GM19452 (cell line): ENCODE data around the gene UNC5A.
"Not testable (repeated sequence)": the region's sequence is repeated elsewhere in the genome, so short reads cannot be mapped to it uniquely, and the experiment has no call there.

Experiments used
- ATAC-seq: cut with Tn5 transposase; IDR thresholded peaks from one replicate; pipeline ENCODE4 v1.9.1; 2021; ENCODE audit not compliant: unreplicated experiment

The UNC5A gene

GRCh38 chr5:176861276-176861675 lies 50.9 kb downstream of the UNC5A start:
- no peak for ATAC-seq

GRCh38 chr5:176862330-176862995 lies 52.1 kb downstream of the UNC5A start:
- ATAC-seq, result no peak

- ATAC-seq, result no peak
Observed at GRCh38 chr5:176863041-176863764, 52.8 kb downstream of the UNC5A start.

GRCh38 chr5:176863765-176864098 lies 53.4 kb downstream of the UNC5A start:
- no peak for ATAC-seq

- ATAC-seq, result no peak
Observed at GRCh38 chr5:176864755-176865154, 54.4 kb downstream of the UNC5A start.

DNA sequence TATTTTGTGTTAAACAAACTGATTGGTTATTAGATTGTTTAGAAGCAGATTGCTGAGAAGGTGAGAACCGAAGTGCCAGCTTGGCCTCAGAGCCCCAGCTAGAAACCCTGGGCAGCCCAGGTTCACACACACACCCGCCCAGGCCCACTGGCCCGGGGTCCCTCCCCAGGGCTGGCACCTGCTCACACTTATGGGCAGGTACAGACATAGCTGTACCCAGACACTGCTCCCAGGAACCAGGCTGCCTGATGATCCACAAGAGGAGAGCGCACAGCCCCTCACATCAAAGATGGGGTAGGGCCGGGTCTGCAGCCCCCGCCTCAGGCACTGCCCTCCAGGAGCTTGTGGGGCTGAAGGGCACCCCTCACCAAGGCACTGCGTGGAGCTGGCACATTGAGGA lies 55.6 kb downstream of the UNC5A start:
- ATAC-seq, result no peak

- ATAC-seq, result no peak
Observed at GRCh38 chr5:176866707-176867310, 56.5 kb downstream of the UNC5A start.

GRCh38 chr5:176868126-176868525 lies 57.8 kb downstream of the UNC5A start:
- no peak for ATAC-seq

DNA sequence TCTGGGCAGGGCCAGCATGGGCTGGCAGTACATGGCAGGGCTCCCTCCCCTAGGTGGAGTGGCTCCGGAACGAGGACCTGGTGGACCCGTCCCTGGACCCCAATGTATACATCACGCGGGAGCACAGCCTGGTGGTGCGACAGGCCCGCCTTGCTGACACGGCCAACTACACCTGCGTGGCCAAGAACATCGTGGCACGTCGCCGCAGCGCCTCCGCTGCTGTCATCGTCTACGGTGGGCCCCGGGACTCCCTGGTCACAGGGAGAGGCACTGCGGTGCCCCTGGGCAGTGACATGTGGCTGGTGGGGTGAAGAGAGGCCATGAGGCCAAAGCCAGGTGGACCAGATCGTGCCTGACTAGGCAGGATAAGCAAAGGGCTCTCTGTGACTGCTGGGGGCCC lies 58.4 kb downstream of the UNC5A start:
- no peak for ATAC-seq

DNA sequence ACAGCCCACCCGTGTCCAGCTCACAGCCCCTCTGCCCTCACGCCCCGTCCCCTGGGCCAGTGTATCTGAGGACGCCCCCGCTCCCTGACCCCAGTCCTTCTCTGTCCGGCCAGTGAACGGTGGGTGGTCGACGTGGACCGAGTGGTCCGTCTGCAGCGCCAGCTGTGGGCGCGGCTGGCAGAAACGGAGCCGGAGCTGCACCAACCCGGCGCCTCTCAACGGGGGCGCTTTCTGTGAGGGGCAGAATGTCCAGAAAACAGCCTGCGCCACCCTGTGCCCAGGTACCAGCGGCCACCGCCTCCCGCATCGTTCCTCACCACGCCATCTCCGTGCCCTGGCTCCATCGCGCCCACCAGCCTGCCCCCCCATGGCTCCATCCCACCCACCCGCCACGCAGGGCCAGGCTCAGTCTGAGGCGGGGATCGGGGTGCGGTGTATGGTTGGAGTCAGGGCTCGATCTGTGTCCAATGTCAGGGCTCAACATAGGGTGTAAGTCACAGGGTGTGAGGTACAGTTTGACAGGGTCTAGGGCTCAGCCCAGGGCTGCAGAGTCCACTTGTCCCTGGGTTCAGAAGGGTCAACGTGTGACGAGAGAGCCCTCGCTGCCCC lies 59.2 kb downstream of the UNC5A start:
- ATAC-seq, result no peak

DNA sequence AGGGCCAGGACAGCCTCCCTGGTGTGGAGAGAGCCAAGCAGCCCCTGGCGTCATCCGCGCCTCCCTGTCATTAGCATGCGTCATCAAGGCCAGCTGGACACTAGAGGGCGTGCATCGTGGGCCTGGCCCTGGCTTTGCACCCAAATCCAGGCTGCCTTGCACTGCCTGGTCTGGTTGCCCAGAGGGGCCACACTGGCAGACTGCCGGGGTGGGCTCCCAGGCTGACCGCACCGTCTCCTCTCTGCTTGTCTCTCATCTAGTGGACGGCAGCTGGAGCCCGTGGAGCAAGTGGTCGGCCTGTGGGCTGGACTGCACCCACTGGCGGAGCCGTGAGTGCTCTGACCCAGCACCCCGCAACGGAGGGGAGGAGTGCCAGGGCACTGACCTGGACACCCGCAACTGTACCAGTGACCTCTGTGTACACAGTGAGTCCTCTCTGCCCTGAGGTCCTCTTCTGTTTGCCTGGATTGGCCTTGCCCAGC lies 59.8 kb downstream of the UNC5A start:
- no peak for ATAC-seq

DNA sequence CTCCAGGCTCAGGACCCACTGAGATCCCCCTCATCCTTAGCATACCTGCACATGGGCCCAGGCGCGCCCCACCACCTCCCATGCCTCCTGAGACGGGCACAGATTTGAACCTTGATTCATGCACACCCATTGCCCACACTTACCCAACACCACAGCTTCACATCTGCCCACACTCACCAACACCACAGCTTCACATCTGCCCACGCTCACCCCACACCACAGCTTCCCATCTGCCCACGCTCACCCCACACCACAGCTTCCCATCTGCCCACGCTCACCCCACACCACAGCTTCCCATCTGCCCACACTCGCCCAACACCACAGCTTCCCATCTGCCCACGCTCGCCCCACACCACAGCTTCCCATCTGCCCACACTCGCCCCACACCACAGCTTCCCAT lies 60.3 kb downstream of the UNC5A start:
- not testable (repeated sequence) for ATAC-seq

GRCh38 chr5:176872586-176872985 lies 62.2 kb downstream of the UNC5A start:
- ATAC-seq, result not testable (repeated sequence)

GRCh38 chr5:176873011-176873410 lies 62.7 kb downstream of the UNC5A start:
- not testable (repeated sequence) for ATAC-seq

DNA sequence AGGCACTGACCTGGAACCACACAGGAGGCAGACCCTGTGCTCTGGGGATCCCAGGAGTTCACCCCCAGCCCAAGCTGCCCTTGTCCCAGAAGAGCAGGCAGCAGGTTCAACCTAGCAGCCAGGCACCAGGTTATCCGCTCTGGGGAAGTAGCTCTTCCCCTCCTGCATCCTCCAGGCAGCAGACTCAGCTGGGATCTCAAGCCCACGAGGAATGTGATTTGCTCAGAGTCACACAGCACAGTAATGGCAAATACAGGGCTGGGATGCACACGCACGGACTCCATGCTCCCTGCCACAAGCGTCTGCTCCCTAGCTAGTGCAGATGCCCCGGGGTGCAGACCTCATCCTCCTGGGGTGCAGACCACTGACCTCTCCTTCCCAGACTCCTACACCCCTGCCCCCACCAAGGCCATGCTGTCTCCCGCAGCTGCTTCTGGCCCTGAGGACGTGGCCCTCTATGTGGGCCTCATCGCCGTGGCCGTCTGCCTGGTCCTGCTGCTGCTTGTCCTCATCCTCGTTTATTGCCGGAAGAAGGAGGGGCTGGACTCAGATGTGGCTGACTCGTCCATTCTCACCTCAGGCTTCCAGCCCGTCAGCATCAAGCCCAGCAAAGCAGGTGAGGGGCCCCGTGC lies 63.3 kb downstream of the UNC5A start:
- ATAC-seq, result no peak

DNA sequence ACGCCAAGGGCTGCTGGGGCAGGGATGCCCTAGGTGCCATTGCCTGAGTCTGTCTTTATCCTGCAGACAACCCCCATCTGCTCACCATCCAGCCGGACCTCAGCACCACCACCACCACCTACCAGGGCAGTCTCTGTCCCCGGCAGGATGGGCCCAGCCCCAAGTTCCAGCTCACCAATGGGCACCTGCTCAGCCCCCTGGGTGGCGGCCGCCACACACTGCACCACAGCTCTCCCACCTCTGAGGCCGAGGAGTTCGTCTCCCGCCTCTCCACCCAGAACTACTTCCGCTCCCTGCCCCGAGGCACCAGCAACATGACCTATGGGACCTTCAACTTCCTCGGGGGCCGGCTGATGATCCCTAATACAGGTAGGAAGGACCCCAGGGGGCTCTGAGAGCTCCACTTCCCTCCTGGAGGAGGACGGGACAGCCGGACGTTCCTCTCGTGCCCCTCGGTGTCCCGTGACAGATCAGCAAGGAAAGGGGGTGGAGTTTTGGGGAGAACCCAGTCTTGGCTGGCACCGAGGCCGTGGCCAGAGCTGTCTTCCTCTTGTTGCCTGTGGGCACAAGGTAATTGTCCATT lies 63.9 kb downstream of the UNC5A start:
- no peak for ATAC-seq

DNA sequence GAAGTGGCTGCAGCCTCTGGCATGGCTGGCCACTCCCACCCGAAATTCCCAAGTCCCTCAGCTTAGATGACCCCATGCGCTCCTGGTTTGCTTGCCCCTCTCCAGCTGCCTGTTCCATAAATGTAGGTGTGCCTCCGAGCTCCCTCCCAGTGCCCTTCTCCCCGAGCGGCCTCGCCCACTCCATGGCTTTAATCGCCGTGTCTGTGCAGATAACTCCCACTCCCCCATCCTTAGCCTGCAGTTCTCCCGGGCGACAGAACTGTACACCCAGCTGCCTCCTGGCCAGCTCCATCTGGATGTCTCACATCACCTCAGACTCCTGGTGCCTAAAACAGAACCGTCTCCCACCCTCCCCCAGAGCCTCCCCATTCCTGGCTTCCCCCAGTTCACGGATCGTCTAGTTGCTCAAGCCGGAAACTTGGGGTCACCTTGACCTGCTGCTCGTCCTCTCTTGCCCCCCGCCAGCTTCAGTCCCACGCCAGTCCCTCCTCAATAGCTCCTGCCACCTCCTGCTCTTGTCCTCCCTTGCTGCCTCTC lies 64.7 kb downstream of the UNC5A start:
- ATAC-seq, result no peak

GRCh38 chr5:176875783-176876505 lies 65.6 kb downstream of the UNC5A start:
- ATAC-seq, result no peak

GRCh38 chr5:176876506-176877431 lies 66.4 kb downstream of the UNC5A start:
- ATAC-seq, result no peak
